CD4-positive, alpha-beta T cell treated with Interleukin-12 subunit alpha and Interleukin-12 subunit beta, for 1 hour (primary cell): ENCODE results near the gene FAM229B.
"Not testable (repeated sequence)": the region's sequence is repeated elsewhere in the genome, so short reads cannot be mapped to it uniquely, and the experiment has no call there.

Experiments
- DNase-seq: peaks from one replicate; pipeline ENCODE4 v3.0.0-alpha.2; 2020

FAM229B gene

DNA sequence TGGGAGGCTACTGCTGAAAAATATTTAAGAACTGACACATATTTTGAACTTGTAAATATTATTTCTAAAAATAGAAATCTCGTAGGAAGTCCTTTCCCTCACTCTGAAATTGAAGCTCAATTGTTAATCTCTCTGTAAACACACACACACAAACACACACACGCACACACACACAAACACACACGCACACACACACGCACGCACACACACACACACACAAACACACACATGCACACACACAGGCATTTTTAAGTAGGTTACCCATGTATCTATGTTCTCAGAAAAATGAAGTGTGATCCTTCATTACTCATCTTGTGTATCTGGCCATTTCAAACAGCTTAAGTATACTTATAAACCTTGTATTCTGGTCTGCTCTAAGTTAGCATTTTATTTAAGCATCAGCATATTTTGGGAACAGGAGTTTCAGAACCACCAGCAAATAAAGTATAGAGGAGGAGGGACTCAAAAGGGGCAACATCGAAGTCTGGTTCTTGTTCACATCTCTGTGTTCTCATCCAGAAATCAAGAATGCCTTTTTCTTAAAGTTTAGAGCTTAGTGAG is 21.9 kb upstream of the FAM229B start:
- no peak for DNase-seq

DNA sequence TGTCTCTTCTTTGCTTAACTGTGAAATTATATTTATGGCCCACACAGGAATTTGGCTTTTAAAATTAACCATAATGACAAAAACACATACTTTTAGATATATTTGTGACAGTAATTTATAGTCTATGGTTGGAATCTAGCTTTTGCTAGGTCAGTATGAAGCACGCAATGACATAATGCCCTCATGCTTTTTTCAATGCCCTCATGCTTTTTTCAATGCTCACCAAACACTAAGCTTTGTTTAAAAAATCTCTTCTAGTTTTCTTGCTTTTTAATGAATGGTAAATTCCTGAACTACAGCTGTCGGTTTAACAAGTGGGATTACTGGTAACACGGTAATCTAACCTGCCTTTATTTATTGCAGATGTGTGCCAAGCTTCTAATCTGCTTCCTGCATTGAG is 20.8 kb upstream of the FAM229B start:
- DNase-seq, result no peak

DNA sequence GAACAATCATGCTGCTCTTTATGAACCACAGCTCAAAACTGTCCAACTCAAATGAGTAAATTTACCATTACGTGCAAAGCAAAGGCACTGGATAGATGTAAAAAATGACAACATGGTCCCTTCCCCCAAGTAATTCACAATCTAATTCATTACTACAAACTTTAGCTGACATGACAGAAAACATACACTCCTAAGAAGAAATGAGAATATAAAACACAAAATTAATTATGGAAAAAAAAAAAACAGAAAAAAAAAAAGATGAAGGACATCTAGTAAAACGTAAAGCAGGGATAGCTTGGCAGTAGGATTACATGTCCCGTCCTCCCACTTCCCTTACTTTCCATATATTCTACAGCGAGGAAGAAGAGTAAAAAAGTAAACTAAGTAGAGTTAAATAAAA is 5.8 kb upstream of the FAM229B start:
- DNase-seq, result no peak

DNA sequence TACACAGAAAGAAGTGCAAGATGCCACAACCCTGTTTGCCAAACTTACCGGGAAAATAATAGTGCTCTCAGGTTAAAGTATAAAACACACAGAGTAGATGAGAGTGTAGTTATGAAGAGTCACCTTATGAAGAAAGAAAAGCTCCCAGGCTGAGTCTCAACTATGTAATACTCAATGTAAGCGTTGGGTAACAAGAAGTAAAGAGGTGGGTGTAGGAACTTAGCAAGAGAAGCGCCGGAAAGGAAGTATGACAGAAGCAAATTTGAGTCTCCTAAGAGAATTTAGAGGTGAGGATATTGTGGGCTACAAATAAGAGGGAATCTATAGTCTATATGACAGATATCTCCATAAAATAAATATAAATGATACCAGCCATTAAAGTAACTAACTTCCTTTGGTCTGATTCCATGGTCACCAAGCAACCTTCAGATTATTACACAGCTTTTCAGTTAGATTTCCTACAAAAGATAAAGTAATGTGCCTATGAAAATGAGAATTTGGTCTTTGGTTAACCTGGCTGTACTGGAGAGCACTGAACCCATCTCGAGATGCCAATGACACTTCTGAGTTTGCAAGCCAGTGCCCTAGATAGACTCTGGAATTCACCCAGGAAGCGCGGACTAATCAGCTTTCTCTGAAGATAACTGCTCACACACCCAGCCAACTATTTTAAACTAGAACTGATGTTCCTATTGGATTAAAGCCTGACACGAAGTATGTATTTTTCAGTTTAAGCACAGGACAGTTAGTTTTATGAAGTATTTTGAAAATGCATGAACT is 1.9 kb upstream of the FAM229B start:
- DNase-seq, result no peak

DNA sequence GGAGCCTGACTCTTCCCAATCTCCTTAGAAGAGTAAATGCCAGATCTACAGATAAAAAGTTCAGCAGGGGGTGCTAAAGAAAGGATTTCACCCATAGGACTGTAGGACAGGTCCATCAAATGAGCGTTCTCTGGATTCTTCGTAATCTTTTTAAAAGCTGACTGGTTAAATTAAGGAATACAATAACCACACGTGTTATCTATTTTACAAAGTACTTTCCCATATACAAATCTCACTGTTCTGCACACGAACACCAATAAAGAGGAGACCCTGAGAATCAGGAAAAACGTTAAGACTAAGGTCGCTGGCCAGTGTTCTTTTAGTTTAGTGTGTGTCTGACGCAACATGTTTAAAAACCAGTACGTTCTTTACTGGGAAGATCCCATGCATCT is 651 bp upstream of the FAM229B start:
- DNase-seq, result peak; percentile 18

DNA sequence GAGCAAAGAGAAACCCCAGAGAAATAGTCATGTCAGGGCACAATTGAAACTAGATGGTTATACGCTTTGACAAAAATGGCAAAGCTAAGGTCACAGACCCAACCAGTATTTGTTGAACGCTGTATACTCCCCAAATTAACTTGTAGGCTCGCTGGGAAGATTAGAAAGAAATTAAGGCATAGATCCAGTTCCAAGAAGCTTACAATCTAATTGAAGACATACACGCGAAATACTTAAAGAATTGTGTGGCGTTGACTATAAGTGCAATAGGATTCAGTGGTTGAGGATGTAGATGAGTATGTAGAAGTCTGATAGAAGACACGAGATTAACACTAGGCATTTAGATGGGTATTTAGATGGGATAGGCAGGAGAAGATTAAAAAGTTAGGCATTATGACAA is 525 bp downstream of the FAM229B start:
- no peak for DNase-seq

DNA sequence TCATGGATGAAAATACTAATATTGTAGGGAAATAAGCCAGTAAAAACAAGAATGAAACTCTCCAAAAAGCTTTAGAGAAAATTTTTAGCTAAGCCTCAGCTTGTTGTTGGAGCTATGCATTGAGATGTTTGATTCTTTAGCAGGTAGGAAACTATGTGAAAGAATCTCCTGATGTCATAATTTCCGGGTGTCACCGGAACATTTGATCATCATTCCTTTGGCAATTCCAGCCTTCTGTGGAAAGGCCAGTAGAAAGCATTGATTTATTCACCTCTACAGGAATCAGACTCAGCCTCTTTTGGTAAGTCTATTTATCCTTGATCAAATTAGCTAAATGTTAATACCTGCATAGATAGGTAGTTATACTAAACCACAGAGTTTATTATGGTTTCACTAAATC is 9.5 kb downstream of the FAM229B start:
- DNase-seq, result no peak

DNA sequence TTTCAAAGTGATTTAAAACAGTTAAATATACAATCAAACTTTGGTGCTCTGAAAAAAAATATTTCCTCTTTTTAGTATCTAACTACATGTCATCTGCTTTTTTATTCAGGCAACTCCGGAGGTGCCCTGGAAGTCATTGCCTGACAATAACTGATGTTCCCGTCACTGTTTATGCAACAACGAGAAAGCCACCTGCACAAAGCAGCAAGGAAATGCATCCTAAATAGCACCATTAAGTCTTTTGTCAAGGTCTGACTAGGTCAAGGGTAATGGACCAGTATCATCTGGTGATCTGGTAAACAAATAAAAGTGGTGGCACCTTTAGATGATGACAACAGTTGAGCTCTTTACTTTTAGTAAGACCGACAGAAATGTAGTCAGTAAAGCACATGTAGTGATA is 13.2 kb downstream of the FAM229B start:
- no peak for DNase-seq

DNA sequence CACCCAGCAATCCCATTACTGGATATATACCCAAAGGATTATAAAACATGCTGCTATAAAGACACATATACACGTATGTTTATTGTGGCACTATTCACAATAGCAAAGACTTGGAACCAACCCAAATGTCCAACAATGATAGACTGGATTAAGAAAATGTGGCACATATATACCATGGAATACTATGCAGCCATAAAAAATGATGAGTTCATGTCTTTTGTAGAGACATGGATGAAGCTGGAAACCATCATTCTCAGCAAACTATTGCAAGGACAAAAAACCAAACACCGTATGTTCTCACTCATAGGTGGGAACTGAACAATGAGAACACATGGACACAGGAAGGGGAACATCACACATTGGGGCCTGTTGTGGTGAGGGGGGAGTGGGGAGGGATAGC is 18.6 kb downstream of the FAM229B start:
- not testable (repeated sequence) for DNase-seq

DNA sequence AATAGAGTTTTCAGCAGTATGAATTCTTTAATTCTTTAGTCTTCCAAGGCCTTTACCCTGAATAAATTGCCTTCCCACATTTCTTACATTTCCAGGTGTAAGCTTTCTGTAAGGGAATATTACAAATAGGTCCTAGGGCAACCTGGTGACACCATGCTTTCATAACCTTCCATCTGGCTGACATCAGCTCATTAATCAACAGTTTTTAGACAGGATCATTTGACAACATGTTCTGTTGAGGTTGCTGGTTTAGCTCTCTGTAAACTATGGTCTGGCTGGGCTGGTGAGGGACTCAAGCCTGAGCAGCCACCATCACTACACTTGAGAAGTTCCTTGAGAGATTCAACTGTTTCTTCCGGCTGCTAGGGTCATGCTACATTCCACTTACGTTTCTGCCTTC is 19.2 kb downstream of the FAM229B start:
- no peak for DNase-seq

DNA sequence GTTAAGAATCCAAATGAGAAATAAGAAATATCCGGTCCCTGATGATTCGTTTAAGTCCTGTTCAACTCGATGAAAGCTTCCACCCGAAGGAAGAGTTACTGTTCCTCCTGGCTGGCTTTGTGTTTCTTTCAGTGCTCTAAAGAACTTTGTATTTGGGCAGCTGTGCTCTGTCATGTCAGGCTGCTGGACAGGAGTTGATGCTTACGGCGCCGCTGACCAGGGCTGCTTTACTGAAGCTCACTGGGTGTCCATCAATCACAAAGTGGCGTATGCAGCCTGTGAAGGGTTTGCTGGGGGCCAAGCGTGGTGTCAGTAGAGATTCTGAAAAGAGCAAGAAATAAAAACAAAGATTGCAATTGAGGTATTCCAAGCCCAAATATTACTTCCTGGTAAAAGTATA is 21.9 kb downstream of the FAM229B start:
- DNase-seq, result no peak

DNA sequence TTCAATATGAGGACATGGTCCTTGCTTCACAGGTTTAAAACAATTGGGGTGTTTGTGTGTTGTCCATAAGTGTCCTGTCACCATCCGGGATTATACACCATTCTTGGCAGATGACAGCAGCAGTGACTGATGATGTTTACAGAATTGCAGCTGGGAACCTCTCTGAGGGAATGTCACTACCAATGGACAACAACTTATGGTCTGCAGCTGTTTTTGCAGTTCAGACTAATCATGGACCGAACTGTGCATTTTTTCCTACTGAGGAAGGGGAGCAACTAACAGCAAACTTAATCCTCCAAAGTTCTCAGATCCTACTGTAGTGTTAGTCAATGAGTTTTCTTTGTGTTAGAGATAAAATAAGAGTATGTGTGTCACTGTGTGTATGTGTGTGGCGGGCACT is 26.0 kb downstream of the FAM229B start:
- DNase-seq, result no peak

DNA sequence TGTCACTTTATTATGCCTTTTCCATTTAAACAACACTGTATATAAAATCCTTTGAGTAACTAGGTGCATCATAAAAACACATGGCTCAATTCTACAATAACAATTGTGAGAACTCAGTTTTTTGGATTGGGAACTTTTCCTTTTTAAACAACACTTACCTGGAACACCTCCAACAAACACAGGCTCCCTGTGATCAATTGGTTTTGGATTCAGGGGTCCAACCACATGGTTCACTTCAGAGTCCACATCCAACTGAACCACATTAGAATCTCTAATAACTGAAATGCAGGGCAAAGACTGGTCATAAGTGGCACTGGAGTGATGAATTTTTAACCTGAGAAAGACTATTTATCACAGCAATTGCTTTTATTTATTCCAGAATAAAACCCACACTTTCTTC is 26.5 kb downstream of the FAM229B start:
- DNase-seq, result no peak

DNA sequence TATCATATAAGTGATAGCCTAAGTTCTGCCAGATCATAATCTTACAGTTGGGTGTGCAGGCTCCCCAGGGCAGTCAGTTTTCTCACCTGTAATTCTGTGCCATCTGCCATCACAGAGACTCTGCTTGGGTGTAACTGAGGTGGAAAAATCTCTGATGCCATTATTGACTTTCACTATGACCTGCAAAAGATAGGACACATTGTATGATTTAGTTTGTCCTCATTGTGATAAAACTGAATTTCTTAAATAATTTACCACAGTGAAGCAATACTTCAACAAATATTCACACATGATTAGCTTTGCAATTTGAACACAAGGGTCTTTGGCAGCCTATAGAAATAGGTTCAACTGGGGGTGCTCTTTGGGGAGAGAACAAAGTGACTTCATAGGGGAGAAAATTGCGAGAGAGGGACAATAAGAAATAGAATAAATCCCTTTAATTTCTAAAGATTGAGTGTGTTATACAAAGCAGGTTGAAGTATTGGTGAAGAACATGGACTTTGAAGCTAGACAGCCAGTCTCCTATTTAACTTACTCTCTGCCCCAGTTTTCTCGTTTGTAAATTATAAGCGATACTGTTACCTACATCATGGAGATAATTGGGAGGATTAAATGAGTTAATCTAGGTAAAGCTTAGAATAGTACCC is 27.3 kb downstream of the FAM229B start:
- no peak for DNase-seq

DNA sequence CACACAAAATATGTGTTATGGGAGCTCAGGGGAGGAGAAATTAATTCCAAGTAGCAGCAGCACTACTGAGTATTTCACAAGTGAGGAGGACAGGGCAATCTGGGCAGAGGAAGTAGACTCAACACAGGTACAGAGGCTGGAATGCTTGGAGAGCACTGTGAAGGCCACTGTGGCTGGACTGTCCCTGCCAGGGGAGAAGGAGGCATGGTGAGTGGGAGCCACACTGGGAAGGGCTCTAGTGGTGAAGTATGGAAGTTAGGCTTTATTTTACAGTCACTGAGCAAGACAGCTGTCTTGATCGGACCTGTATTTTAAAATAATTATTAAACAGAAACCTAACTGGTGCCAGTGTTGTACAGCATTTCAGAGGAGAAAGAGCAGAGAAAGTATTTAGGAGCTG is 28.8 kb downstream of the FAM229B start:
- no peak for DNase-seq

DNA sequence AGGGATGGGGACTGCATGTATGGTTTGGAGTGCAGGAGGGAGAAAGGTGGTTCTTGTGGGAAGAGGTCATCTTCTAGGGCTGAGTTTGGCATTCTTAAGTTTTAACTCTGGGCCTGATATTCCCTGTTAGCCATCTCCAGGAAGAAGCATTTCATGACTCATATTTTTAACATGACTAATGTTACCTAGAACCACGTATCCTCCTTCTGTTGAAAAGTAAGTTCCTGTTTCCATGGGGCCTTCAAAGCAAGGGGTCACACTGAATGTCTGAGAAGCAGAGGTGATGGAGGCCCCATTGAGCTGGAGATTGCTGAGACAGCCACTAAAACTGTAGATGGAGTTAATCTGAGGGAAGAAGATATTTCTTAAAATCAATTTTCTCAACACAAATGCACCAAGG is 30.2 kb downstream of the FAM229B start:
- DNase-seq, result no peak

DNA sequence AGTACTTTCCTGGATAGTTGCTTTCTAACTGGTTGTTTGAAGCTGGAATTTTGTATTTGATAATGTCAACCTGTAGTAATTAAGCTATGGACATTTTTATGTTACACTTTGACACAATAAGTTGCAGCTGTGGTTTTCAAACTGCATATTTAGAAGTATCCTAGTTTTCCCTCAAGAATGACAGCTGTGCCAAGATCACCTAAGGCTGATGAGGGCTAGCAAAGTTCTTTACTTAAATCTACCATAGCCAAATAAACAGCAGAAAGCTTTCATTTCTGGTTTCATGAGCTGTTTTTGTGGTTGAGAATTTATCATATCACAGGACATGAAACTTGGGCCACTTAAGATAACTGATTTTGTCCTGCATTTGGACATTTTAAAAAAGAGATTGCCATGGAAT is 30.6 kb downstream of the FAM229B start:
- no peak for DNase-seq

DNA sequence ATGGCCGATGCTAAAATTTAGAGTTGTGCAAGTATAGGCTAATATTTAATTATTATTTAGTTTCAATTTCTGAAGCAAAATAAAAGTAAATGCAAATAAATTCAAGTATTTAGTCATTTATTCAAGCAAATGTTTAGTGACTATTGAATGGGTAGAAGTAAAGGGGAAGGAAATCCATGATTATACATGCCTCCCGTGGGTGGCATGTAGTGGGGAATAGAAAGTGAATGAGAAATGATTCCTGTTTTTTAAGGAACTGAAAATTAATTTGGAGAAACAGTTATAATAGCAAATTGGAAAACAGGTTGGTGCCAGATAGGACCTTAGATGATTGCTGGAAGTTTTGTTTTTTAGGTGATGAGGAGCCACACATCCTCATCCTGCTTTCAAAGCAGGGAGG is 35.4 kb downstream of the FAM229B start:
- DNase-seq, result no peak

DNA sequence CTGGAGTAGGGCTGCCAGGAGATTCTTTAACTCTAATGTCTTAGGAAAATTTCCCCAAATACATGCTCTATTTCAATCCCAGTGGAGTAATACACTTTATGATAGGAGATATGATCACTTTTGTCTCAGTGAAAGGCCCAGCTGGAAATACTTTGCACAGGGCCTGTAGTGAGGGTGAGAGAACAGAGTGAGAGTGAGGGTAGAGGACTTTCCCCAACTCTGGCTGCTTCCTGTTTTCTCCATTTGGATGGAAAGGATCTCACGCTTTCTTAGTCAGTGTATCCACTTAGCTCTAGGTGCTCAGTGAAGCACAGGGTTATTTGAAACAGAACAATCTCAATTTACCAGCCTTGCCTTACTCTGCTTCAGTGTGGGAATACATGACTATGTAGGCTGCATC is 36.6 kb downstream of the FAM229B start:
- DNase-seq, result no peak

DNA sequence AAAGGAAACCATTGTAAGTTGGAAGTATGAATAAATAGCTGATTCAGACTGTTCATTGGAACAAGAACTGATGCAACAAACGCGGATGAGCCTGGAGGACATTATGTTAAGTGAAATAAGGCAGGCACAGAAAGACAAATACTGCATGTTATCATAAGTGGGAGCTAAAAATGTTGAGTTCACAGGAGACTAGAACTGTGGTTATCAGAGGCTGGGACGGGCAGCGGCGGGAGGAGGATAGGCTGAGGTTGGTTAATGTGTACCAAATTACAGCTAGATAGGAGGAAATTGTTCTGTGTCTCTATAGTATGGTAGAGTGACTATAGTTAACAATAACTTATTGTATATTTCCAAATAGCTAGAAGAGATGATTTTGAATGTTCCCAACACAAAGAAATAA is 40.8 kb downstream of the FAM229B start:
- DNase-seq, result no peak

DNA sequence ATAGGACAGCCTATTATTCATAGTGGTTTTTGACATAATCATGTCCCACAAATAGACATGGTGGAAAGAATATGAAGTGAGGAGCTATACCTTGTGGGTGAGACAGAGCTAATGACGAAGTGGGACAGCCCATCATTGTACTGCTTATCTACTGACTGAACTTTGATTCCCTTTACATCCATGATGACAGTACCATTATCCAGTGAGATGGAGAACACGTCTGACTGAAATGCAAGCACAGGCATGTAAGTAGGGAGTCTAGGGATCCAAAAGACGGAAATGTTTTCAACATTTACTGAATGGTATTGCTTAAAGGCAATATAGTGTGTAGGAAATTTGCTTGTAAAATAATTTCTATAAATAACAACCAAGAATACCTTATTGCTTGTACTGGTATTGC is 43.5 kb downstream of the FAM229B start:
- no peak for DNase-seq

DNA sequence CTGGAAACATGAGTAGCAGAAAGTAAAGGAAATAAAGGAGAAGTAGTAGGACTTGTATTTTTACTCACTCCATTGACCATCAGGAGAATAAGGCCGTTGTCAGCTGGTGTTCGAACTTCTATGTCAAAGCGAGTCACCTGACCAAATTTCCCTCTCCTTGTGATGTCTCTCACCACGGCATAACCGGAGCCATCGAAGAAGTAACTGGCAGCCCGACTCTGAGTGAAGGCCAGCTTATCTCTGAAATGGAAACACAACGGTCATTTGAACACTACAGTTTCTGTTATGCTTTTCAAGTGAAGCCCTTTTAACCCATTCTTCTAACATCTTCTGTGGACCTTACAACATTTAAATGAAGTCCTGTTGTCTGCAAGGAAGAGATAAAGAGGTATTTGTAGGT is 51.7 kb downstream of the FAM229B start:
- DNase-seq, result no peak

DNA sequence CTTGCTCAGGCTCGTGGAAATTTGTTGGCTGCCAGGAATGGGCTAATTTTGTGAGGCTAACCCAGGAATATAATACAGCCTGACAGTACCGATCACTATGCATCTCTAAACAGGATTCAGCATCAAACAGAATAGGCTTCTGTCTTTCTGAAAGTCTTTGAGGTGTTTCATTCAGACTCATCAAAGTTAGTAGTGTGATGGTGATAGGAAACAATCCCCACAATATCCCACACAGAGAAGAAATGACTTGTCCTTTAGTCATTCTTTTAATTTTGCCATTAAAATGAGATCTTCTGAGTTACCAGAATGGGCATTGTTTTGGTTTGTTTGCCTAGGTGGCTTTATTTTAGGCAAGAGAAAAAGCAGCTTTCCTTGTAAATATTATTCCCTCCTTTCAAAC is 54.3 kb downstream of the FAM229B start:
- no peak for DNase-seq

DNA sequence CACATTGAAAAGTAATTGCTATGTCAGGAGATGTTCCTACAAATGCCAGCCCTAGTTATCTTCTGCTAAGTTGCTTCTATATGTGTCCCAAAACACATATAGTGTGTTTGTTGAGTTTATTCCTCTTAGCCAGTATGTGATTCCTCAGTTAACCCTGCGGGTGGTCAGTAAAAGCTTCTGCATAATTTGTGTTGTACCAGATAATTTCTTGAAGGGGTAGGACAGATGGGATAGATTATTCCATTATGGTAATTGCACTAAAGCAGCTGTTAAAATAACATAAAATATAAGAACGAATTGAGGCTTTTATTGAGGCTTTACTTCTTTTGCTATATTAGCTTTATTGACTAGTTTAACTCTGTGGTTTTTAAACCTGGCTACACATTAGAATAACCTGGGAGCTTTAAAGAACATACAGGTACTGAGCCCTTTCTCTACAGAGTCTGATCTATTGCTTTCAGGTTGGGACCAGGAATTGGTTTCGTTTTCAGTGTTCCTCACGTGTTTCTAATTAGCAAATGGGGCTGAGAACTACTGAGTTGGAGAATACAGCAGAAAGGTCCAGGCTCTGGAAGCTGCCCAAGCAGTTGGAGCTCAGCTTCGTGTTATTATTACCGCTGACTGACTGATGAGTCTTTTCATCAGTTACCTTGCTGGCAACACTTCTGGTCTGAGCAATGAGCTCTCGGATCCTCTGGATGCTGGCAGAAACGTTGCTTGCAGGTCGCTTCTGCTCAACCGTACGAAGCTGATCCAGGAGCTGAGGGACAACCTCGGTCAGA is 56.9 kb downstream of the FAM229B start:
- DNase-seq, result no peak
